Measurements from ENCODE around the gene MDM4. TPM values are rescaled to one million over a fixed set of nuclear protein-coding genes. Genes with fewer than 3 reads are reported as not detected.
A peak's percentile ranks its signal among the peaks of the same experiment; 100 is the strongest.

The MDM4 gene, protein sequence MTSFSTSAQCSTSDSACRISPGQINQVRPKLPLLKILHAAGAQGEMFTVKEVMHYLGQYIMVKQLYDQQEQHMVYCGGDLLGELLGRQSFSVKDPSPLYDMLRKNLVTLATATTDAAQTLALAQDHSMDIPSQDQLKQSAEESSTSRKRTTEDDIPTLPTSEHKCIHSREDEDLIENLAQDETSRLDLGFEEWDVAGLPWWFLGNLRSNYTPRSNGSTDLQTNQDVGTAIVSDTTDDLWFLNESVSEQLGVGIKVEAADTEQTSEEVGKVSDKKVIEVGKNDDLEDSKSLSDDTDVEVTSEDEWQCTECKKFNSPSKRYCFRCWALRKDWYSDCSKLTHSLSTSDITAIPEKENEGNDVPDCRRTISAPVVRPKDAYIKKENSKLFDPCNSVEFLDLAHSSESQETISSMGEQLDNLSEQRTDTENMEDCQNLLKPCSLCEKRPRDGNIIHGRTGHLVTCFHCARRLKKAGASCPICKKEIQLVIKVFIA
- 9.9 TPM for total RNA-seq

- DNase-seq (ENCODE audit: low spot score in 2 of 2): peak; percentile 83 to 97
- Histone ChIP-seq H3K27me3 (no peaks in the 10 kb centered on the region), H3K4me3 (peak within 1 kb of the TSS; percentile 82 to 97), H3K4me1 (peaks cover 7 to 16% of the 10 kb centered on the region in 2 donors), H3K27ac (peak within 1 kb of the TSS; percentile 90 to 92), H3K9me3 (no peaks in the 10 kb centered on the region), H3K36me3 (no peaks in the 10 kb centered on the region)
- TF ChIP-seq, protein P1, sequence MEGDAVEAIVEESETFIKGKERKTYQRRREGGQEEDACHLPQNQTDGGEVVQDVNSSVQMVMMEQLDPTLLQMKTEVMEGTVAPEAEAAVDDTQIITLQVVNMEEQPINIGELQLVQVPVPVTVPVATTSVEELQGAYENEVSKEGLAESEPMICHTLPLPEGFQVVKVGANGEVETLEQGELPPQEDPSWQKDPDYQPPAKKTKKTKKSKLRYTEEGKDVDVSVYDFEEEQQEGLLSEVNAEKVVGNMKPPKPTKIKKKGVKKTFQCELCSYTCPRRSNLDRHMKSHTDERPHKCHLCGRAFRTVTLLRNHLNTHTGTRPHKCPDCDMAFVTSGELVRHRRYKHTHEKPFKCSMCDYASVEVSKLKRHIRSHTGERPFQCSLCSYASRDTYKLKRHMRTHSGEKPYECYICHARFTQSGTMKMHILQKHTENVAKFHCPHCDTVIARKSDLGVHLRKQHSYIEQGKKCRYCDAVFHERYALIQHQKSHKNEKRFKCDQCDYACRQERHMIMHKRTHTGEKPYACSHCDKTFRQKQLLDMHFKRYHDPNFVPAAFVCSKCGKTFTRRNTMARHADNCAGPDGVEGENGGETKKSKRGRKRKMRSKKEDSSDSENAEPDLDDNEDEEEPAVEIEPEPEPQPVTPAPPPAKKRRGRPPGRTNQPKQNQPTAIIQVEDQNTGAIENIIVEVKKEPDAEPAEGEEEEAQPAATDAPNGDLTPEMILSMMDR (IDR thresholded peaks at IDR 0.05): no peak
- intact Hi-C loops (cut with DNase I): loop anchor here (1.0 to 5.0 kb wide), 2 partner anchors 9 to 654 kb away; partner anchors contain the start of gene SNRPE
Measured at GRCh38 chr1:204516180-204516879, at the start of gene MDM4. MDM4 (plus strand) TSS chr1:204516406; CDS start chr1:204525519, 9,113 bp downstream.

DNA sequence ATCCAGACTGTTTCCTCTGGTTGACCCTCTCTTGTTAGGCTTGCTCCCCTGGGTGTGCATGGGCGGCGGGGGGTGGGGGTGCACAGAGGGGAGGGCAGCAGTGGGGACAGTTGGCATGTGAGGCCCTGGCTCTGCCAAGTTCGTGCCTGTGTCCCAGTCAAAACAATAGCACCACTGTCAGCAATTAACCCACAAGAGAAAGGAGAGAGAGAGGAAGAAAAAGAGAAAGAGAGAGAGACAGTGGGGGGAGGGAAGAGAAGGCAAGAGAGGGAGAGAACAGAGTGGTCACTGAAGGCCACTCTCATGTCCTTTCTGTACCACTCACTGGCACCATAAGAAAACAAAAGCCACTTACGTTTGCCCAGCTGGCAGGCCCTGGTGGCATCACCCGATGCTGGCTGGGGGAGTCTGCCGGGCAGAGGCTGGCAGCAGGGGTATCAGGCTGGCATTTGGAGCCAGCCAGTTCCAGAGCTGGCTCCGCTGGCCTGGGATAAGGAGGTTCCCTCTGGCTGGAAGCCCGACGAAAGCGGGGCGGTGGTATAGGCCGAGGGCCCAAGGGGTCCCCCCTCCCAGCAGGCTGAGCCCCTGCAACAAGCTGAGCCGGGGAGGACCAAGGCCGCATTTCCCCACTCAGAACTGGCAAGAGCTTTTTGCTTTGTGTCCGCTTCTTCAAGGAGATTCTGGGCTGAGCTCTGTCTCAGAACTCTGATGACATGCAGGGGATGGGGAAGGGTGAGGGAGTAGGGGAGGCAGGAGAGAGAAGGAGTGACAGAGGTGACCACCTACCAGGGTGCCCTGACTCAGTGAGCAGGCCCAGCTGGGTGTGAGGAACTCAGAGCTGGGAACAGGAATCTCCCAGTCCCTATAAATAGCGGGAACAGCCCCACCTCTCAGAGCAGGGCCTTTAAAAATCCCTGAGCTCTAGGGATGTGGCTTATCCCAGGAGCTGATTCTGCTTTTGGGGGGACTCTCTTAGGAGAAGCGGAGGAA is 49.5 kb upstream of the MDM4 start:
- intact Hi-C loops (cut with DNase I): loop anchor here (1.0 to 2.0 kb wide), 2 partner anchors 20 to 28 kb away; partner anchors contain the start of gene PIK3C2B
- TF ChIP-seq, protein P1 (IDR thresholded peaks at IDR 0.05): no peak
- DNase-seq (ENCODE audit: low spot score in 2 of 2): peak; percentile 73 to 90
- Histone ChIP-seq H3K27me3 (no peaks in the 10 kb centered on the region), H3K4me1 (peaks cover 43 to 65% of the 10 kb centered on the region in 2 donors), H3K4me3 (peak overlapping the region; percentile 18 to 50), H3K27ac (peak overlapping the region; percentile 95 to 97), H3K36me3 (peaks cover 12 to 14% of the 10 kb centered on the region in 2 donors), H3K9me3 (no peaks in the 10 kb centered on the region)

DNA sequence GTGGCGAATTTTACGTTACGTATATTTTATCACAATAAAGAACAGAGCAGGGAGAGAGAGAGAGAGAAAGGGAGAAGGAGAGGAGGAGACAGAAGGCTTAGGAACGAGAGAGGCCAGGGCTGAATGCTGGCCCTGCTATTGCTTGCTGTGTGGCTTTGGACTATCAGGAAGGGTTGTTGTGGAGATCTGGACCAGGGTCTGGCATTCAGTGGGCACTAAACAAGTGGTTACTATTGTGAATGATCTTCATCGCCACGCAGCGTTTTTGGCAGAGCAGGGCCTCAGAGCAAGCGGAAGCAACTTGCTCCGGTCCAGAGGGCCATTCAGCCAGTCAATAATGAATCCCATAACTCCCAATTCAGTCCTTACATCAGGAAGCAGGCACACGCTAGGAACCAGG is 48.0 kb upstream of the MDM4 start:
- H3K9me3 ChIP-seq: no peaks in the 10 kb centered on the region
- H3K27ac ChIP-seq: peak overlapping the region; percentile 95 to 97
- intact Hi-C loops (cut with DNase I): no loop called here
- no peak for DNase-seq (ENCODE audit: low spot score in 2 of 2)
- H3K4me3 ChIP-seq: no peak overlapping the region
- peaks cover 41 to 64% of the 10 kb centered on the region in 2 donors for H3K4me1 ChIP-seq
- TF ChIP-seq, protein P1 (IDR thresholded peaks at IDR 0.05): no peak
- no peaks in the 10 kb centered on the region for H3K27me3 ChIP-seq
- peaks cover under 1 to 5% of the 10 kb centered on the region in 2 donors for H3K36me3 ChIP-seq

DNA sequence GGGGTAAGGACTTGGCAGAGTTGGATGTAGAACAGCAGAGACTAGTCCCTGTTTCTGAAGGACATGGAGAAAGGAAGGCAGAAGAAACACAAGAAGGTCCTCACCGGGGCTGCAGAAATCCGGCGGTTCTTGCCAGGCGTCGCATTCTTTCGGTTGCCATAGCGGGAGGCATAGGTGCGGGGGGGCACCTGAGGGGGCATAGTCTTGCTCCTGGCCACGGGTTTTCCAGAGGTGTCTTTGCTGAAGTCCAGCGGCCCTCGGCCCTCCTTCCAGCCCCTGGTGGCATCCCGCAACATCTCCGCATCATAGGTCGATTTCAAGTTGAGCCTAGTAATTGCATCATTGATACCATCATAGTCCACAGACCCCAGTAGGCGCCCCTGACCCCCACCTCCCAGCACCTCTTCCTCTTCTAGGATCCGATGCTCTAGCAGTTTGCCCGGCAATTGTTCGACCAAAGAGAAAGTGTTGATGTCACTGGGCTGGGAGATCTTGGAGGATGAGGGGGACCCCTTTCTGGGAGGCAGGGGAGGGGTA is 47.4 kb upstream of the MDM4 start:
- Histone ChIP-seq H3K4me1 (peaks cover 37 to 60% of the 10 kb centered on the region in 2 donors), H3K36me3 (peaks cover 0 to 5% of the 10 kb centered on the region in 2 donors), H3K4me3 (no peak overlapping the region), H3K27ac (peak overlapping the region; percentile 95 to 97), H3K27me3 (no peaks in the 10 kb centered on the region), H3K9me3 (no peaks in the 10 kb centered on the region)
- no peak for DNase-seq (ENCODE audit: low spot score in 2 of 2)
- TF ChIP-seq, protein P1 (IDR thresholded peaks at IDR 0.05): no peak
- intact Hi-C loops (cut with DNase I): no loop called here
